HFF-Myc (cell line): ENCODE measurements around the gene PARD6G.
"Not testable (repeated sequence)": the region's sequence is repeated elsewhere in the genome, so short reads cannot be mapped to it uniquely, and the experiment has no call there.

ENCODE experiments used
- DNase-seq: peaks from one replicate; pipeline ENCODE4 v3.0.0-alpha.2; 2011; ENCODE audit warnings: low read depth; ENCODE audit errors: extremely low read depth
- H3K4me3 ChIP-seq: replicated peaks from 2 replicates; pipeline ENCODE4 v1.5.1; 2011; ENCODE audit warnings: low read depth, mild to moderate bottlenecking, control low read depth, low read length
- CTCF ChIP-seq: IDR thresholded peaks from 2 replicates; pipeline ENCODE4 v1.5.1; 2012; ENCODE audit warnings: mild to moderate bottlenecking, low read depth, low read length, control low read depth; ENCODE audit errors: missing control alignments

Gene PARD6G

GRCh38 chr18:80227472-80227871 lies 19.8 kb downstream of the PARD6G start:
- DNase-seq: no peak
- no peak for TF ChIP-seq CTCF
- no peak overlapping the region for H3K4me3 ChIP-seq

DNA sequence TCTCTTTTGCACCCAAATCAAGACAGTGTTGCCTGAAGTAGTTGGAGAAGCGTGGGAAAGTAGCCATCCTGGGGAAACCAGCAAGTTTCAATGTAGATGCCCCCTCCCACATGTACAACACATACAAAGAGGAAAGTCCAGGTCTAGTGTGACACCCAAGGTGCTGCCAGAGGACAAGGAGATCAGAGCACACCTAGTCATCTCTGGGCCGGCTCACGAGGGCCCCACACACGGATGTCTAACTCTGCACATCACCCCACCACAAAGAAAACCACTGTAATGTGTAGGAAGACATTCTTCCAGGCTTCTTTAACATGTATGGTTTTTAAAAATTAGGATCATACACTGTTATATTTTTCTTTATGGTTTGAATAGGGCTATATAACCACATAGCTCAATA lies 21.6 kb downstream of the PARD6G start:
- no peak for TF ChIP-seq CTCF
- no peak for DNase-seq
- no peak overlapping the region for H3K4me3 ChIP-seq

GRCh38 chr18:80223581-80224148 lies 23.6 kb downstream of the PARD6G start:
- DNase-seq: no peak
- H3K4me3 ChIP-seq: no peak overlapping the region
- no peak for TF ChIP-seq CTCF

- H3K4me3 ChIP-seq, DNase-seq: not testable (repeated sequence)
Measured at GRCh38 chr18:80219488-80219887, 27.8 kb downstream of the PARD6G start.

GRCh38 chr18:80218341-80219227 lies 28.7 kb downstream of the PARD6G start:
- no peak overlapping the region for H3K4me3 ChIP-seq
- no peak for TF ChIP-seq CTCF
- no peak for DNase-seq

DNA sequence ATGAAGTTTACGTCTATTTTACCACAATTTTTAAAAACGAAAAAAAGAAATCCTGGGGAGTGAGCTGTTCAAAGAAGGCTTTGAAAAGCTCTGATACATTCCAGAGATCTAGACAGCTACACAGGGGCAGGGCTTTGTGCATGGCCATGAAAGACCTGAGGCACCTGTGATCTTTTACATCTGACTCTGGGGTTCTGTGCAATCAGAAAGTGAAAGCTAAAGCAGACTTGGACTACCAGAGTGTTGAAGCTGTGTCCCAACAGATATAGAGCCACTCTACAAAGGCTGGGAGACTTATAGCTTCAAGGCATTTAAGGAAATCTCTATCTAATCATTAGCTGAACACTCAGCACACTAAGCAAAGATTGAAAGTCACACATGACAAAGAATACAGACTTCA lies 34.1 kb downstream of the PARD6G start:
- H3K4me3 ChIP-seq: no peak overlapping the region
- TF ChIP-seq CTCF: no peak
- DNase-seq: no peak

GRCh38 chr18:80210312-80211083 lies 36.8 kb downstream of the PARD6G start:
- no peak for DNase-seq
- no peak for TF ChIP-seq CTCF

More at GRCh38 chr18:80210312-80211083, 36.8 kb downstream of the PARD6G start:
- no peak overlapping the region for H3K4me3 ChIP-seq
